Measurements from ENCODE around the gene ANXA9.

GRCh38 chr1:151012684-151013471 is 30.8 kb downstream of the ANXA9 start:
- TF ChIP-seq, protein P1, sequence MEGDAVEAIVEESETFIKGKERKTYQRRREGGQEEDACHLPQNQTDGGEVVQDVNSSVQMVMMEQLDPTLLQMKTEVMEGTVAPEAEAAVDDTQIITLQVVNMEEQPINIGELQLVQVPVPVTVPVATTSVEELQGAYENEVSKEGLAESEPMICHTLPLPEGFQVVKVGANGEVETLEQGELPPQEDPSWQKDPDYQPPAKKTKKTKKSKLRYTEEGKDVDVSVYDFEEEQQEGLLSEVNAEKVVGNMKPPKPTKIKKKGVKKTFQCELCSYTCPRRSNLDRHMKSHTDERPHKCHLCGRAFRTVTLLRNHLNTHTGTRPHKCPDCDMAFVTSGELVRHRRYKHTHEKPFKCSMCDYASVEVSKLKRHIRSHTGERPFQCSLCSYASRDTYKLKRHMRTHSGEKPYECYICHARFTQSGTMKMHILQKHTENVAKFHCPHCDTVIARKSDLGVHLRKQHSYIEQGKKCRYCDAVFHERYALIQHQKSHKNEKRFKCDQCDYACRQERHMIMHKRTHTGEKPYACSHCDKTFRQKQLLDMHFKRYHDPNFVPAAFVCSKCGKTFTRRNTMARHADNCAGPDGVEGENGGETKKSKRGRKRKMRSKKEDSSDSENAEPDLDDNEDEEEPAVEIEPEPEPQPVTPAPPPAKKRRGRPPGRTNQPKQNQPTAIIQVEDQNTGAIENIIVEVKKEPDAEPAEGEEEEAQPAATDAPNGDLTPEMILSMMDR (IDR thresholded peaks at IDR 0.05) = no peak
- no peak for TF ChIP-seq POLR2A (IDR thresholded peaks at IDR 0.05)
